Astrocyte (in vitro differentiated cells and primary cell): Measurements from ENCODE around the gene TMED4. TPM values are rescaled to one million over a fixed set of nuclear protein-coding genes. Genes with fewer than 3 reads are reported as not detected.

ENCODE experiments used
- DNase-seq: peaks from one replicate; pipeline ENCODE4 v3.0.0-alpha.2; 2010; ENCODE audit warnings: low read depth
- FAIRE-seq: peaks from 2 replicates; lab custom pipeline; 2011; peaks lifted over from hg19 to GRCh38; lab: Jason Lieb, UNC
- H2AFZ ChIP-seq: 2 replicates; pipeline ENCODE4 v1.6.0; 2012; ENCODE audit warnings: low read depth, low read length, inconsistent platforms
- H3K27ac ChIP-seq: 2 replicates; pipeline ENCODE4 v1.5.1; 2011; ENCODE audit warnings: low read depth, low read length, inconsistent platforms
- H3K27me3 ChIP-seq: 2 replicates; pipeline ENCODE4 v1.6.0; 2011; ENCODE audit warnings: low read length, inconsistent platforms; ENCODE audit not compliant: insufficient read depth
- H3K36me3 ChIP-seq: 2 replicates; pipeline ENCODE4 v1.5.1; 2011; ENCODE audit warnings: low read length, inconsistent platforms; ENCODE audit not compliant: insufficient read depth
- H3K4me1 ChIP-seq: 2 replicates; pipeline ENCODE4 v1.5.1; 2011; ENCODE audit warnings: low read length, inconsistent platforms; ENCODE audit not compliant: insufficient read depth
- H3K4me2 ChIP-seq: 2 replicates; pipeline ENCODE4 v1.6.0; 2012; ENCODE audit warnings: low read length, inconsistent platforms
- H3K4me3 ChIP-seq: 2 replicates; pipeline ENCODE4 v1.5.1; 2011; ENCODE audit warnings: low read depth, mild to moderate bottlenecking, low read length, inconsistent platforms; ENCODE audit not compliant: insufficient read depth
- H3K79me2 ChIP-seq: 2 replicates; pipeline ENCODE4 v1.6.0; 2012; ENCODE audit warnings: mild to moderate bottlenecking, low read length, inconsistent platforms; ENCODE audit not compliant: insufficient read depth
- H3K9ac ChIP-seq: 2 replicates; pipeline ENCODE4 v1.6.0; 2012; ENCODE audit warnings: mild to moderate bottlenecking, low read length, inconsistent platforms
- H3K9me3 ChIP-seq: 2 replicates; pipeline ENCODE4 v1.5.1; 2012; ENCODE audit warnings: low read depth, mild to moderate bottlenecking, low read length, inconsistent platforms; ENCODE audit not compliant: insufficient read depth
- H4K20me1 ChIP-seq: 2 replicates; pipeline ENCODE4 v1.6.0; 2012; ENCODE audit warnings: low read length, inconsistent platforms; ENCODE audit not compliant: insufficient read depth
- H3K27ac Mint-ChIP-seq: one replicate; pipeline ENCODE4 v1.8.0; 2021; ENCODE audit warnings: mild to moderate bottlenecking, mixed read lengths; ENCODE audit not compliant: unreplicated experiment
- H3K27me3 Mint-ChIP-seq: one replicate; pipeline ENCODE4 v1.8.0; 2021; ENCODE audit warnings: low read depth, mixed read lengths; ENCODE audit not compliant: unreplicated experiment
- H3K36me3 Mint-ChIP-seq: one replicate; pipeline ENCODE4 v1.8.0; 2021; ENCODE audit warnings: low read depth, mixed read lengths; ENCODE audit not compliant: unreplicated experiment
- H3K4me1 Mint-ChIP-seq: one replicate; pipeline ENCODE4 v1.8.0; 2021; ENCODE audit warnings: low read depth, mixed read lengths; ENCODE audit not compliant: unreplicated experiment
- H3K4me3 Mint-ChIP-seq: one replicate; pipeline ENCODE4 v1.8.0; 2021; ENCODE audit warnings: mild to moderate bottlenecking, moderate library complexity, mixed read lengths; ENCODE audit not compliant: unreplicated experiment
- H3K9me3 Mint-ChIP-seq: one replicate; pipeline ENCODE4 v1.8.0; 2021; ENCODE audit warnings: mild to moderate bottlenecking, mixed read lengths; ENCODE audit not compliant: unreplicated experiment
- CTCF ChIP-seq: IDR thresholded peaks from 2 replicates; pipeline ENCODE4 v1.5.1; 2011; ENCODE audit warnings: low read depth, mild to moderate bottlenecking, inconsistent platforms, low read length, moderate library complexity; ENCODE audit not compliant: insufficient read depth
- EZH2 ChIP-seq: IDR thresholded peaks from 2 replicates; pipeline ENCODE4 v1.6.1; 2012; ENCODE audit warnings: mild to moderate bottlenecking, low read length, inconsistent platforms; ENCODE audit not compliant: insufficient read depth
- total RNA-seq: library from RNA; stranded (reverse); gene quantifications from 2 replicates; pipeline ENCODE4 v1.2.1, GENCODE V29; 2021

Gene TMED4
- total RNA-seq, 1 donor from 2014 or later: 69.2 TPM

- TF ChIP-seq CTCF (no peak), EZH2 (no peak)
- peaks cover 58% of the 10 kb centered on the region for H4K20me1 ChIP-seq
- Mint-ChIP-seq H3K27ac (peak overlapping the region; percentile 72), H3K4me3 (no peak overlapping the region), H3K4me1 (peaks cover 44% of the 10 kb centered on the region), H3K9me3 (no peaks in the 10 kb centered on the region), H3K36me3 (peaks cover 11% of the 10 kb centered on the region), H3K27me3 (no peaks in the 10 kb centered on the region)
- H3K4me1 ChIP-seq: peaks cover 10% of the 10 kb centered on the region
- H3K36me3 ChIP-seq: peaks cover 19% of the 10 kb centered on the region
- FAIRE-seq: no peak
- no peaks in the 10 kb centered on the region for H3K9me3 ChIP-seq
- peaks cover 84% of the 10 kb centered on the region for H3K79me2 ChIP-seq
- no peak overlapping the region for H3K9ac ChIP-seq
- no peak overlapping the region for H3K4me3 ChIP-seq
- H3K27ac ChIP-seq: no peak overlapping the region
- H2AFZ ChIP-seq: no peak overlapping the region
- H3K4me2 ChIP-seq: no peak overlapping the region
- H3K27me3 ChIP-seq: no peaks in the 10 kb centered on the region
- no peak for DNase-seq
These were observed 40.5 kb upstream of the TMED4 start for GRCh38 chr7:44622342-44623151.

DNA sequence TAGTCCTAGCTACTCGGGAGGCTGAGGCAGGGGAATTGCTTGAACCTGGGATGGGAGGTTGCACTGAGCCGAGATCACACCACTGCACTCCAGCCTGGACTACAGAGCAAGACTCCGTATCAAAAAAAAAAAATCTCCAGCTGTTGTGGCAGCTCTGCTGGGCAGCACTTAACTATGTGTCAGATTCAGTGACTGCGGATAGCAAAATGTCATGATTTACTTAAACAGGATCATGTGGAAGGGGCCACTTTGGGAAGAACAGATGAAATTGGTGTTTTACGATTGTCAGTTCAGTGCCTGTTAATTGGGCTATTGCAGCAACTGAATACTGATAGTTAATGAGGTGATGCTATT is 39.7 kb upstream of the TMED4 start:
- H3K4me1 ChIP-seq: peaks cover 10% of the 10 kb centered on the region
- H3K9me3 Mint-ChIP-seq: no peaks in the 10 kb centered on the region
- DNase-seq (no peak), FAIRE-seq (no peak)
- H3K9me3 ChIP-seq: no peaks in the 10 kb centered on the region
- no peak overlapping the region for H2AFZ ChIP-seq
- H3K27me3 ChIP-seq: no peaks in the 10 kb centered on the region
- H3K4me3 ChIP-seq: no peak overlapping the region
- peaks cover 11% of the 10 kb centered on the region for H3K36me3 Mint-ChIP-seq
- TF ChIP-seq CTCF: no peak
- TF ChIP-seq EZH2: no peak
- peak overlapping the region; percentile 62 for H3K27ac Mint-ChIP-seq
- H3K9ac ChIP-seq: no peak overlapping the region
- peaks cover 92% of the 10 kb centered on the region for H3K79me2 ChIP-seq
- H3K4me1 Mint-ChIP-seq: peaks cover 52% of the 10 kb centered on the region
- H3K27me3 Mint-ChIP-seq: no peaks in the 10 kb centered on the region
- H3K4me2 ChIP-seq: no peak overlapping the region
- H4K20me1 ChIP-seq: peaks cover 57% of the 10 kb centered on the region
- peaks cover 19% of the 10 kb centered on the region for H3K36me3 ChIP-seq
- no peak overlapping the region for H3K27ac ChIP-seq
- no peak overlapping the region for H3K4me3 Mint-ChIP-seq
